Naive thymus-derived CD8-positive, alpha-beta T cell (primary cell): Measurements from ENCODE around the gene CTXN1. TPM values are rescaled to one million over a fixed set of nuclear protein-coding genes. Genes with fewer than 3 reads are reported as not detected.
"Not testable (repeated sequence)": the region's sequence is repeated elsewhere in the genome, so short reads cannot be mapped to it uniquely, and the experiment has no call there.

Experiments used
- ATAC-seq, 2 donors: fragments of 150-1000 bp; cut with Tn5 transposase in 1 of 2; sonication (Bioruptor Pico), chemical (Tn5 transposase) in 1 of 2; 1 replicate in 1 of 2; 2 replicates in 1 of 2; pipeline ENCODE4 v1.10.0; 2021; ENCODE audit warnings: mild to moderate bottlenecking in 2 of 2, moderate library complexity in 2 of 2
- POLR2A ChIA-PET: fragments of 350-600 bp; sonication (Branson Sonifier 250); formaldehyde crosslinking; loops from one replicate; lab custom pipeline; 2021; ENCODE audit warnings: antibody characterized with exemption; lab: Charles Lee
- DNase-seq, 10 donors: peaks; one replicate each; pipeline versions ENCODE4 v3.0.0 to v3.0.0-alpha.2; 2020 to 2022
- H3K27ac Mint-ChIP-seq, 10 donors: one replicate each; pipeline ENCODE4 v1.8.0; 2020 to 2022; ENCODE audit warnings: mild to moderate bottlenecking in 10 of 10, mixed read lengths in 10 of 10, moderate library complexity in 4 of 10, inconsistent platforms in 1 of 10
- H3K27me3 Mint-ChIP-seq, 5 donors: one replicate each; pipeline ENCODE4 v1.8.0; 2021 to 2022; ENCODE audit warnings: mixed read lengths in 5 of 5
- H3K36me3 Mint-ChIP-seq, 3 donors: one replicate each; pipeline ENCODE4 v1.8.0; 2020 to 2022; ENCODE audit warnings: mixed read lengths in 3 of 3, mild to moderate bottlenecking in 2 of 3, inconsistent platforms in 1 of 3
- H3K4me1 Mint-ChIP-seq, 4 donors: one replicate each; pipeline ENCODE4 v1.8.0; 2021 to 2022; ENCODE audit warnings: mixed read lengths in 4 of 4
- H3K4me3 Mint-ChIP-seq, 10 donors: one replicate each; pipeline ENCODE4 v1.8.0; 2020 to 2022; ENCODE audit warnings: mild to moderate bottlenecking in 10 of 10, mixed read lengths in 10 of 10, moderate library complexity in 6 of 10, inconsistent platforms in 1 of 10
- H3K9me3 Mint-ChIP-seq, 9 donors: one replicate each; pipeline ENCODE4 v1.8.0; 2020 to 2022; ENCODE audit warnings: mixed read lengths in 9 of 9, mild to moderate bottlenecking in 3 of 9, inconsistent platforms in 1 of 9, moderate library complexity in 1 of 9
- polyA plus RNA-seq, 3 donors: library from polyadenylated mRNA; unstranded; fragments of 300-500 nt; fragmentation: Illumina TruSeq; gene quantifications; one replicate each; pipeline ENCODE4 v1.2.3, GENCODE V29; 2021
- total RNA-seq, 8 experiments: library from RNA in 2 of 8; stranded (reverse) in 2 of 8; gene quantifications; one replicate each; pipeline ENCODE4 v1.2.3 and lab custom pipeline; 2021 to 2026

Gene CTXN1
- total and polyA plus RNA-seq, 5 experiments from 2014 or later: not detected

DNA sequence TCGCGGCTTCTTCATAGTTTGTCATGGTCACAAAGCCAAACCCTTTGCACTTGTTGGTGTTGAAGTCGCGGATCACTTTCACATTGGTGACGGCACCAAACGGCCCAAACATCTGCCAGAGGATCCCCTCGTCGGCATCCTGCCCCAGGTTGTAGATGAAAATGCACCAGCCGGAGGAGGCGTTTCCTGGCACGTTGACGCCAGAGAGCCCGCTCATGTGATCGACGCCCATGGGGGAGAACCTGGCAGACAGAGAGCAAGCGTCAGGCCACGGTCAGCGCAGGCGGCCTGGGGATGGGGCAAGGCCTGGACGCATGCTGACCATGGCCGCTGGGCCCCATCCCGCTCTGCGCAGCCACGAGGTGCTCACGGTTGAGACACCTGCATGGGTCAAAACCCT is 37.6 kb upstream of the CTXN1 start:
- Mint-ChIP-seq H3K4me3 (no peak overlapping the region), H3K36me3 (peaks cover 0 to 61% (median 5%) of the 10 kb centered on the region in 3 donors), H3K4me1 (no peaks in the 10 kb centered on the region), H3K9me3 (no peaks in the 10 kb centered on the region), H3K27me3 (no peaks in the 10 kb centered on the region), H3K27ac (peak overlapping the region in 1 of 10 donors; percentile 14)
- POLR2A ChIA-PET: no interaction called here
- ATAC-seq: no peak
- DNase-seq: peak in 1 of 10 donors; percentile 52

DNA sequence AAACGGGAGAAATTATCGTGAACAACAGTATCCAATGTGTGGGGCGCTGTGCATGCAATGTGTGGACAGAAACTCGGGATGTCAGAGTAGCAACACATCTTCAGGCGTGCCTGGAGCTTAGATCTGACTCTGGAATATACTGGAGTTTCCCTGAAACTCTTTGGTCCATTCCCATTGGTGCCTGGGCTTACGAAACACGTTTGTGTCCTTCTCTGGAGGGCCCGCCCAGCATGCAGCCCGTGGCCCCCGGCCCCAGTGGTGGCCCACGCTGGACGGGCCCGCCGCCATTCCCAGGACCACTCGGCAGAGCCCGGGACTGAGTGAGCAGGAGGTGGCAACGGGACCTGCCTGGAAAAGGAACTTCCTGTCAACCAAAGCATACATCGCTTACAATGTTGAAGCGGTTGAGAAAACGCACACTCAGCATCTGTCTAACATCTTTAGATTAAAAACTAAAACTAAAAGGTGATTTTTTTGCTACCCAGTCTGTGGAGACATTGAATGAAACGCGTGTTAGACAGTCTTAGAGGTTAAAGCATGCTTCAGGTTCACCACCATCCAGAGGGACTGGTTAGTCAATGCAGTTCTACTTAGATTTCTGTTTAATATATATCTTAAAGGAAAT is 36.8 kb upstream of the CTXN1 start:
- ATAC-seq (no peak), DNase-seq (no peak)
- Mint-ChIP-seq H3K9me3 (no peaks in the 10 kb centered on the region), H3K27ac (peak overlapping the region in 1 of 10 donors; percentile 43), H3K36me3 (peaks cover 0 to 52% (median 5%) of the 10 kb centered on the region in 3 donors), H3K4me3 (no peak overlapping the region), H3K4me1 (no peaks in the 10 kb centered on the region), H3K27me3 (no peaks in the 10 kb centered on the region)
- POLR2A ChIA-PET: no interaction called here

DNA sequence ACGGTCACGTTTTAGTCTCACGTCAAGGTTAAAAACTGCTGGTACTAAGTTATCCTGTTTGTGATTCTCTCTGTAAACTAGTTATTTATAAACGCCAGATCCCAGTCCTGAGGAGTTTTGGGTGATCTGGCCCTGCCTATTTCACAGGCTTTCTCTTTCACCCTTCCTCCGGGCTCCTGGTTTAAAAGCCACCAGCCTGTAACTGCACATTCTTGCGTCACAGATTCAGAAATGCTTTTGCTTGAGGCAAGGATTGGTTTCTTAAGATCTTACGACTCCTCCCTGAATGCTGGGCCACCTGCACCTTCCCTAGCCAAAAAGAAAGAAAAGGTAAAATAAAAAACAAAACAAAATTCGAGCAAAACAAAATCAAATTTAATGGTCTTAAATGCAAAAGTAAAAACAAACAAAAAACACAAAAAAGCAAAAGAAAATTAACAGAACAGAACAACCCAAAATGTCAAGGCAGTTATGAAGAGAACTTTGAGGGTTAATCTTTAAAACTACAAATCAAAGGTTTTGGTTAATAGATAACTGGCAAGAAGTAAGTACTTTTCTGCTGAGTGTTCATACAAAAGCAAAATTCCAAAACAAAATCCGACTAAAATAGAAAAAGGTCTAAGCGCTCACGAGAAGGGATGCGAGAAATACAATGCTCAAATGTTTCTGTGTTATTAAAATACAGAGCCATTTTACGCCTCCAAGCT is 36.1 kb upstream of the CTXN1 start:
- Mint-ChIP-seq H3K9me3 (no peaks in the 10 kb centered on the region), H3K27ac (peak overlapping the region in 3 of 10 donors; percentile 1 to 43 (median 6)), H3K27me3 (no peaks in the 10 kb centered on the region), H3K36me3 (peaks cover 0 to 47% (median 2%) of the 10 kb centered on the region in 3 donors), H3K4me1 (no peaks in the 10 kb centered on the region), H3K4me3 (no peak overlapping the region)
- POLR2A ChIA-PET: no interaction called here
- DNase-seq: no peak
- no peak for ATAC-seq

DNA sequence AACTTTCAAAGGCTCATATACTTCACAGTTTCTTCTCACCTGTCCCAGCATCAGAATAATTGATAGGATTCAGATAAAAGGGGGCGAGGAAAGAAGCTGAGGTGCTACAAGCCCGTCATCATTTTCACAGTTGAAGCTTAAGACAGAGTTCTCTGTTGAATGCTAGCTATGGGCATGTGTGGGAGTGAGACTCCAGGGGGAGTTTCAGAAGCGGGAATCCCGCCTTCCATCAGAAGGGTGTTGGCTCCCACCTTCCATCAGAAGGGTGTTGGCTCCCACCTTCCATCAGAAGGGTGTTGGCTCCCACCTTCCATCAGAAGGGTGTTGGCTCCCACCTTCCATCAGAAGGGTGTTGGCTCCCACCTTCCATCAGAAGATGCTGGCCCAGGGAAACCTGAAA is 35.1 kb upstream of the CTXN1 start:
- not testable (repeated sequence) for H3K4me1 Mint-ChIP-seq, H3K27me3 Mint-ChIP-seq, H3K4me3 Mint-ChIP-seq, H3K27ac Mint-ChIP-seq, H3K9me3 Mint-ChIP-seq, ATAC-seq
- DNase-seq: peak in 1 of 10 donors; percentile 32
- peaks cover 0 to 43% (median 2%) of the 10 kb centered on the region in 3 donors for H3K36me3 Mint-ChIP-seq
- POLR2A ChIA-PET: interaction anchor here (0.6 kb wide), 1 partner anchor 358 kb away, joined by 3 read pairs; no protein-coding TSS in a partner anchor

DNA sequence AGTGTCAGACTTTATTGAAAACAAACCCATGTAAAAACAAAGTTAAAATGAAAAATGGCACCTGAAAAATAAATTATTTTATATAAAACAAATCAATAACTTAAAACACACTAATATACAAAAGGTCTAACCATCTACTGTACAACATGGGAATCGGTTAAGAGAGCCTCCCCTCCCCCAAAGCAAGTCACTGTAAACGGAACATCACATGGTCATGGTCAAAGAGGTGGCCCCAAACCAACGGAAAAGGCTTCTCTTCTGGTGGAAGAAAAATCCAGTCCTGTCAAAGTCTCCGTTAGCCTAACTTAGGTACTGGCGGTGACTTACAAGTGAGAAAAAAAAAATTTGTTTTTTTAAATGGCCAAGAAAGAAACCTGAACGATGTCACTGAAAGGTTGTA is 33.3 kb upstream of the CTXN1 start:
- Mint-ChIP-seq H3K36me3 (peaks cover 0 to 32% (median 2%) of the 10 kb centered on the region in 3 donors), H3K27ac (peak overlapping the region in 2 of 10 donors; percentile 4 to 37), H3K9me3 (no peaks in the 10 kb centered on the region), H3K27me3 (no peaks in the 10 kb centered on the region), H3K4me1 (no peaks in the 10 kb centered on the region), H3K4me3 (no peak overlapping the region)
- ATAC-seq: no peak
- DNase-seq: no peak
- POLR2A ChIA-PET: interaction anchor here (0.7 kb wide), 1 partner anchor 16 kb away, joined by 3 read pairs; no protein-coding TSS in a partner anchor

DNA sequence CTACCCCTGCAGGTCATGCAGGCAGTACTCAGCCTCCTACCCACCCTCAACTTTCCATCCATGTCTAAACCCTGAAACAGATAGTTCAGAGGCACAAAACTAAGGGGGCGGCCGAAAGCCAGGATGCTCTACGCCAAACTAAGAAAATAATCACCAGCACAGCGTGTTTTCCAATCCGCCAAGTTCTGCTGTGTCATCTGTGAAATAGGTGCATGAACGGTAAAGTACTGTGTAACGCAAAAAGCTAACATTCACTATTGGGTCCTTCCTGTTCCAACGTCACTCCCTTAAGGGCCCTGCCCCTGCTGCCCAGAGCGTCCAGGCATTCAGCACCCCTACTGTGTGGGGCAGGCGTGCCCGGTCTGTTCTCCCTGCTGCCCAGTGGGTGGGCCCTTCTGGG is 29.8 kb upstream of the CTXN1 start:
- POLR2A ChIA-PET: no interaction called here
- no peak for ATAC-seq
- Mint-ChIP-seq H3K27ac (peak overlapping the region in 1 of 10 donors; percentile 49), H3K9me3 (no peaks in the 10 kb centered on the region), H3K4me3 (no peak overlapping the region), H3K4me1 (no peaks in the 10 kb centered on the region), H3K27me3 (no peaks in the 10 kb centered on the region), H3K36me3 (peaks cover 0 to 11% (median 0%) of the 10 kb centered on the region in 3 donors)
- no peak for DNase-seq

DNA sequence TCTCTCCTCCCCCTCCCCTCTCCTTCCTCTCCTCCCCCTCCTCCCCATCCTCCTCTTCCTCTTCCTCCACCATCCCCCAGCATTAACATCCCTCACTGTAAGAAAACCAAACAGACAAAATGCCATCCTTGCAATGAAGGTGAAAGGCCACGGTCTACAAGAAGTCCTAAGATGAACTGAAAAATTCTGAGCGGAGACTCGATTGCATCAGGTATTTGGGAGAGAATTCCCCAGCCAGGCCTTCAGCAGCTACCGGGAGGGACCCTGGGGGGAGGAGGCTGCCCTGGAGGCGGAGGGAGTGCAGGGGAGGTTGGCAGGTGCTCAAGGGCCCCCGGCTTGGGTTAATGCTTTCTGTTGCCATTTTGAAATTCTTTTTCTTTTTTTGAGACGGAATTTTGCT is 27.6 kb upstream of the CTXN1 start:
- POLR2A ChIA-PET: no interaction called here
- peaks cover 0 to 4% (median 0%) of the 10 kb centered on the region in 3 donors for H3K36me3 Mint-ChIP-seq
- H3K4me3 Mint-ChIP-seq: no peak overlapping the region
- DNase-seq (no peak), ATAC-seq (no peak)
- H3K4me1 Mint-ChIP-seq: no peaks in the 10 kb centered on the region
- no peaks in the 10 kb centered on the region for H3K9me3 Mint-ChIP-seq
- H3K27me3 Mint-ChIP-seq: no peaks in the 10 kb centered on the region
- H3K27ac Mint-ChIP-seq: no peak overlapping the region

DNA sequence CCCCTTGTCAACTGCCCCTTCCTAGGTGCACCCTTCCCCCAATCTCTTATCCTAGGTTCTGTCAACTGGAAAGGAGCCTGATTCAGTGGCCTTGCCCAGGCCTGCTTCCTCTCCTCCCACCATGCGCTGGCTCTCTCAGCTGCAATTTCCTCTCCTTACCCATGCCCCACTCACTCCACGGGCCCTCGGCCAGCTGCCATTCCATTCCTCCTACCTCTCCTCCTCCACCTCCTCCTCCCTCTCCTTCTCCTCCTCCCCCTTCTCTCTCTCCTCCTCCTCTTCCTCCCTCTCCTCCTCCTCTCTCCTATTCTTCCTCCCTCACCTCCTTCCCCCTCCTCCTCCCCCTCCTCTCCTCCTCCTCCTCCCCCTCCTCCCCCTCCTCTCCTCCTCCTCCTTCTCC is 27.1 kb upstream of the CTXN1 start:
- Mint-ChIP-seq H3K4me3 (no peak overlapping the region), H3K9me3 (no peaks in the 10 kb centered on the region), H3K36me3 (peaks cover 0 to 4% (median 0%) of the 10 kb centered on the region in 3 donors), H3K4me1 (no peaks in the 10 kb centered on the region), H3K27ac (no peak overlapping the region), H3K27me3 (no peaks in the 10 kb centered on the region)
- DNase-seq (no peak), ATAC-seq (no peak)
- POLR2A ChIA-PET: interaction anchor here (0.7 kb wide), 1 partner anchor 1005 kb away, joined by 4 read pairs; no protein-coding TSS in a partner anchor

DNA sequence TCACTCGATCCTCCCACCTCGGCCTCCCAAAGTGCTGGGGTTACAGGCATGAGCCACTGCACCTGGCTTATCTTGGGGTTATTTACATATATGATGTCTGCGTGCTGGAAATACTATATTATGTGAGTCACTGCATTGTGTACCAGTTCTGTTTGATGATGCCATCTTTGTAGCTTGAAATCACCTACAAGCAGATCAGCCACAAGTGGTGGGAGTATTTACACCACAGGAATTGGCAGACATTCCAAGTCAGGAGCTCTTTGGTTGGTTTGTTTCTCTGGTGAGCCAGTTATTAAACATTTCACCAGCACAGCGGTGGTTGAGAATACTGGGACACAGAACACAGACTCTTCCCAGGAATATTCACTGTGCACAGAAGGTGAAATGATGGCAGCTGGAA is 22.0 kb upstream of the CTXN1 start:
- ATAC-seq (no peak), DNase-seq (no peak)
- Mint-ChIP-seq H3K27ac (no peak overlapping the region), H3K27me3 (no peaks in the 10 kb centered on the region), H3K36me3 (peaks cover 0 to under 1% (median 0%) of the 10 kb centered on the region in 3 donors), H3K4me3 (no peak overlapping the region), H3K4me1 (peaks cover 8 to 14% (median 12%) of the 10 kb centered on the region in 4 donors), H3K9me3 (no peaks in the 10 kb centered on the region)
- POLR2A ChIA-PET: no interaction called here

DNA sequence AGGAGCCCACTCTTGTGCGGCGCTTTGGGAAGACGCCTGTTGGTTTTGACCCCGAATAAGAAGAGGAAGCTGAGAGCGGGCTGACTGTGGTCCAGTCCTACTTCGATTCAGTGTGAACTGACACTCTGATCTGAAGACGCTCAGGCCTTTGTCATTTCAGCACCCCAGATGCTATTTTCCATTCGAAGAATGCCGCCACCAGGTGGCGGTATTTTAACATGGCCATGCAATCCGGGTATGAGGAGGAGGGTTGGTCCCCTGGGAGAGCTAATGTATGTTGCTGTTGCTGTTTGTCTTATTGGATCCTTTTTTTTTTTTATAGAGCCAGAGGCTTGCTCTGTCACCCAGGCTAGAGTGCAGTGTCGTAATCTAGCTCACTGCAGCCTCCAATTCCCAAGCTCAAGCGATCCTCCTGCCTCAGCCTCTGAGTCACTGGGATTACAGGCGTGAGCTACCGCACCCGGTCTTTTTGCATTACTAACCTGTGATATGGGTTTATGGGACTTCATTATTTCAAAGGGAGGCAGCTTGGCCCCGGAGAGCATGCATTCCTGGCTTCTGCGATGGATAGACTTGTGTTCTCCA is 18.3 kb upstream of the CTXN1 start:
- Mint-ChIP-seq H3K4me1 (peaks cover 16 to 41% (median 28%) of the 10 kb centered on the region in 4 donors), H3K9me3 (no peaks in the 10 kb centered on the region), H3K4me3 (peak overlapping the region; percentile 88 to 98 (median 95)), H3K27ac (peak overlapping the region; percentile 90 to 98 (median 96)), H3K36me3 (peaks cover 0 to 20% (median 7%) of the 10 kb centered on the region in 3 donors), H3K27me3 (no peaks in the 10 kb centered on the region)
- DNase-seq (peak; percentile 74 to 92 (median 82)), ATAC-seq (peak; percentile 46 to 52)
- POLR2A ChIA-PET: interaction anchor here (0.6 to 4.8 kb wide), 17 partner anchors 14 to 533 kb away, joined by 3 to 66 read pairs (median 4); partner anchors contain the start of genes CTXN1, ELAVL1, MAP2K7 and PET100

DNA sequence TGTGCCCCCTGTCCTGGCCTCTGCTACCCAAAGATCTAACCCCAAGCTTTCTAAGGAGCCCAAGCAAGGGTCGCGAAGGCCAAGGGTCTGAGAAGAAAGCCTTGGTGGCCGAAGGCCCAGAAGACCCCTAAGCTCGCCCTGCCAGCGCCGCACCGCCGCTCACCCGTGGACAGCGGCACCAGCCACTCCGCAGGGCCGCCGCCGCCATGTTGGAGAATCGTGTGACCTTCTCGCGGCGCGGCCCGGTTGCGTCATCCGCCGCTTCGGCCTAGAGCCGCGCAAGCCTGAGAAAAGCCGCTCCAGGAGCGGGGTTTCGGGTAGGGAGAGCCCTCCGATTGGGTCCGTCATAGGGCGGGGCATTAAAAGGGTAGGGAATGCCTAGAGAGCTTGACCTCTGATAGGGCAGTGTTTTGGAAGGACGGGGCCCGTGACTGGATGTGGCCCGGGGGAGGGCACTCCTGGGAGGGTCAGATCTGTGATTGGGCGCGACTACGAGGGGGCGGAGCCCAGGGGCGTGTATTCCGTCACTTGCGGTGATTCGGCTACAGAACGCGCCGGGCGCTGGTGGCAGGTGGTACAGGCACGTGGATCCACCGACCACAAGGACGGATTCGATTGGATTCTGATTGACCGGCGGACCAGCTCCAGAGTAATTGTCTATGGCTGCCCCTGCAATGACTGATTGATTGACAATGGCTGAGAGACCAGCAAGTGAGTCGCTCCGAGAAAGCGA is 17.7 kb upstream of the CTXN1 start, which contains the start of gene TIMM44:
Gene TIMM44, minus strand, starts transcription at position 223 of the 733 bp plus-strand sequence. Its CDS starts 15 bp downstream, at position 208.
- Mint-ChIP-seq H3K4me1 (peaks cover 18 to 43% (median 32%) of the 10 kb centered on the region in 4 donors), H3K36me3 (peaks cover 0 to 27% (median 10%) of the 10 kb centered on the region in 3 donors), H3K4me3 (peak within 1 kb of the TSS; percentile 88 to 98 (median 95)), H3K27me3 (no peaks in the 10 kb centered on the region), H3K9me3 (no peaks in the 10 kb centered on the region), H3K27ac (peak within 1 kb of the TSS; percentile 90 to 98 (median 96))
- POLR2A ChIA-PET: interaction anchor here (0.5 to 4.8 kb wide), 18 partner anchors 13 to 595 kb away, joined by 3 to 66 read pairs (median 4); partner anchors contain the start of genes ARHGEF18, CTXN1, ELAVL1 and MAP2K7
- peak; percentile 96 for ATAC-seq
- peak; percentile 93 to 99 (median 98) for DNase-seq

DNA sequence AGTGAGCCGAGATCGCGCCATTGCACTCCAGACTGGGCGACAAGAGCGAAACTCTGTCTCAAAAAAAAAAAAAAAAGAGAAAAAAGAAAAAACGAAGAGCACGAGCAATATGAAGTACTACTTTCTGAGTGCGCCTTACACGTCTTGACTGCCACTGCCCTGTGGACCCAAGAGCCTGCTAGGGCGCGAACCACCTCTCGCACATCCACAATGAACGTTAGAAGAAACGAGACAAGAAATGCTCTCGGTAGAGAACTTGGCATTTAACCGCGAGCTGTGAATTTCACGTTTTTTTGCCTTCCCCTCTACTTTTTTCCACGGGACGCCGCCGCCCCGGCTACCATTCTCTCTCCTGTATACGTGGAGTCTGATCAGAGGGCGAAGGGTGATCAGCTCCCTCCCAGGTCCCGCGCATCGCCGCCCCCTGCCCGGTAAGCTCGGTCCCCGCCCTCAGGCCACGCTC is 17.1 kb upstream of the CTXN1 start:
- Mint-ChIP-seq H3K4me3 (peak overlapping the region; percentile 88 to 98 (median 95)), H3K36me3 (peaks cover 0 to 30% (median 10%) of the 10 kb centered on the region in 3 donors), H3K4me1 (peaks cover 18 to 43% (median 33%) of the 10 kb centered on the region in 4 donors), H3K27me3 (no peaks in the 10 kb centered on the region), H3K9me3 (no peaks in the 10 kb centered on the region), H3K27ac (peak overlapping the region; percentile 90 to 98 (median 96))
- POLR2A ChIA-PET: interaction anchor here (0.5 to 4.8 kb wide), 13 partner anchors 13 to 594 kb away, joined by 3 to 66 read pairs (median 6); partner anchors contain the start of genes ARHGEF18, CTXN1, ELAVL1 and MAP2K7
- ATAC-seq: peak; percentile 9 to 16
- DNase-seq: peak in 1 of 10 donors; percentile 28
